Keratinocyte (primary cell): ENCODE results near the gene RMND5B. TPM values are rescaled to one million over a fixed set of nuclear protein-coding genes. Genes with fewer than 3 reads are reported as not detected.

Source experiments
- DNase-seq: peaks from one replicate; pipeline ENCODE4 v3.0.0-alpha.2; 2011; ENCODE audit warnings: low read depth, missing footprints, low spot score
- FAIRE-seq: peaks from 2 replicates; lab custom pipeline; 2011; peaks lifted over from hg19 to GRCh38; lab: Jason Lieb, UNC
- H2AFZ ChIP-seq: 2 replicates; pipeline ENCODE4 v1.6.0; 2012; ENCODE audit warnings: low read length, control low read depth, inconsistent platforms; ENCODE audit not compliant: control insufficient read depth
- H3K27ac ChIP-seq: 2 replicates; pipeline ENCODE4 v1.5.1; 2011; ENCODE audit warnings: low read length; ENCODE audit not compliant: control insufficient read depth, insufficient read depth
- H3K27me3 ChIP-seq: 3 replicates; pipeline ENCODE4 v1.6.0; 2011; ENCODE audit warnings: low read length; ENCODE audit not compliant: control insufficient read depth, insufficient read depth; ENCODE audit errors: extremely low read depth
- H3K36me3 ChIP-seq, 2 experiments: 2 replicates in 1 of 2; 3 replicates in 1 of 2; pipeline ENCODE4 v1.5.1; 2011; ENCODE audit warnings: low read length in 2 of 2, mild to moderate bottlenecking in 1 of 2; ENCODE audit not compliant: control insufficient read depth in 2 of 2, insufficient read depth in 2 of 2; ENCODE audit errors: extremely low read depth in 1 of 2
- H3K4me1 ChIP-seq: 3 replicates; pipeline ENCODE4 v1.5.1; 2011; ENCODE audit warnings: low read length; ENCODE audit not compliant: control insufficient read depth, insufficient read depth; ENCODE audit errors: extremely low read depth
- H3K4me2 ChIP-seq: 3 replicates; pipeline ENCODE4 v1.6.0; 2011; ENCODE audit warnings: low read depth, low read length; ENCODE audit not compliant: control insufficient read depth, insufficient read depth; ENCODE audit errors: extremely low read depth
- H3K4me3 ChIP-seq, 3 experiments: fragments of 200-600 bp in 1 of 3; sonication (generic) in 1 of 3; 2 replicates in 2 of 3; 3 replicates in 1 of 3; pipeline ENCODE4 v1.5.1; 2011 to 2016; ENCODE audit warnings: low read length in 3 of 3, mild to moderate bottlenecking in 3 of 3, control low read depth in 2 of 3, inconsistent platforms in 1 of 3, low read depth in 1 of 3, mixed read lengths in 1 of 3, mixed run types in 1 of 3, moderate library complexity in 1 of 3; ENCODE audit not compliant: control insufficient read depth in 2 of 3, insufficient read depth in 2 of 3; ENCODE audit errors: extremely low read depth in 1 of 3
- H3K79me2 ChIP-seq: 2 replicates; pipeline ENCODE4 v1.6.0; 2012; ENCODE audit warnings: low read length; ENCODE audit not compliant: control insufficient read depth, insufficient read depth
- H3K9ac ChIP-seq: 3 replicates; pipeline ENCODE4 v1.6.0; 2011; ENCODE audit warnings: low read length; ENCODE audit not compliant: control insufficient read depth, insufficient read depth; ENCODE audit errors: extremely low read depth
- H3K9me1 ChIP-seq: 3 replicates; pipeline ENCODE4 v1.6.0; 2011; ENCODE audit warnings: low read length; ENCODE audit not compliant: control insufficient read depth, insufficient read depth; ENCODE audit errors: extremely low read depth
- H3K9me3 ChIP-seq: 2 replicates; pipeline ENCODE4 v1.5.1; 2012; ENCODE audit warnings: low read depth, low read length; ENCODE audit not compliant: control insufficient read depth
- H4K20me1 ChIP-seq: 3 replicates; pipeline ENCODE4 v1.6.0; 2011; ENCODE audit warnings: low read length; ENCODE audit not compliant: control insufficient read depth, insufficient read depth; ENCODE audit errors: extremely low read depth
- CTCF ChIP-seq, 3 experiments: IDR thresholded peaks in 1 of 3; conservative IDR thresholded peaks in 1 of 3; optimal IDR thresholded peaks in 1 of 3; 2 replicates in 2 of 3; 3 replicates in 1 of 3; pipeline versions ENCODE3 to v1.5.1; 2011; ENCODE audit warnings: low read length in 3 of 3, mild to moderate bottlenecking in 3 of 3, moderate library complexity in 2 of 3, control low read depth in 1 of 3, inconsistent platforms in 1 of 3; ENCODE audit not compliant: insufficient read depth in 2 of 3; ENCODE audit errors: extremely low read depth in 1 of 3
- EZH2 ChIP-seq: IDR thresholded peaks from one replicate; pipeline ENCODE4 v1.6.1; 2012; ENCODE audit warnings: inconsistent platforms, mild to moderate bottlenecking, low read length, moderate library complexity
- dilution Hi-C: fragments of 300-500 bp; cut with MboI; formaldehyde crosslinking; loops from one replicate; pipeline ENCODE4 v1.7.0; 2020; ENCODE audit warnings: low sequenced_read_pairs; ENCODE audit not compliant: extremely low pct_ligation_motif_present
- polyA plus RNA-seq, 5 experiments: library from polyadenylated mRNA; depleted of rRNA in 3 of 5; stranded (reverse) in 3 of 5; stranded (forward) in 1 of 5; unstranded in 1 of 5; fragments of >200 nt; gene quantifications; 1 replicate in 1 of 5; 2 replicates in 3 of 5; 3 replicates in 1 of 5; pipeline versions ENCODE4 v1.2.1 to v1.2.3, GENCODE V29; 2011 to 2012; ENCODE audit warnings: missing spikeins in 2 of 5, low read depth in 1 of 5, low replicate concordance in 1 of 5

Gene RMND5B
- polyA plus RNA-seq, 1 donor (not counting 4 experiments of a cell fraction or from before 2014, with no cell fraction given) = 15.5 TPM

DNA sequence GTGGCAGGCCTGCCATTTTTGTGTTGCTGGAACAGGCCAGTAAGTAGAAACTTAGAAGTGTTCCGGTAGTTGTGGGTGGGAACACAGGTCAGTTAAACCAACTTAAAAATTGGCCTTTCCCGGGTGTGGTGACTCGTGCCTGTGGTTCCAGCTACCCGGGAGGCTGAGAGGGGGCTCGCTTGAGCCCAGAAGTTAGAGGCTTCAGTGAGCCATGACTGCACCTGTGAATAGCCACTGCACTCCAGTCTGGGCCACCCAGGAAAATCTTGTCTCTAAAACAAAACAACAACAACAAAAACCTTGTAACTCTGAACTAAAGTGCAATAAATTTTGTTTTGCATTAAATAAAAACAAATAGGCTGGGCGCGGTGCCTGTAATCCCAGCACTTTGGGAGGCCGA lies 24.3 kb downstream of the RMND5B start:
- Histone ChIP-seq H3K9me3 (no peaks in the 10 kb centered on the region), H3K4me3 (no peak overlapping the region), H3K27me3 (no peaks in the 10 kb centered on the region), H3K9ac (no peak overlapping the region), H3K36me3 (peaks cover 9 to 14% of the 10 kb centered on the region in 2 experiments), H3K9me1 (no peaks in the 10 kb centered on the region), H3K4me2 (no peak overlapping the region), H4K20me1 (no peaks in the 10 kb centered on the region), H3K79me2 (peaks cover 21% of the 10 kb centered on the region), H3K27ac (no peak overlapping the region), H3K4me1 (peaks cover 10% of the 10 kb centered on the region), H2AFZ (no peak overlapping the region)
- dilution Hi-C loops = no loop called here
- TF ChIP-seq CTCF (optimal IDR thresholded peaks at IDR 0.05 in 1 of 3, IDR thresholded peaks at IDR 0.05 in 1 of 3, conservative IDR thresholded peaks at IDR 0.05 in 1 of 3; ENCODE audit: extremely low read depth in 1 of 3, insufficient read depth in 2 of 3, low read length in 3 of 3) = no peak
- no peak for TF ChIP-seq EZH2
- no peak for DNase-seq
- FAIRE-seq = no peak

DNA sequence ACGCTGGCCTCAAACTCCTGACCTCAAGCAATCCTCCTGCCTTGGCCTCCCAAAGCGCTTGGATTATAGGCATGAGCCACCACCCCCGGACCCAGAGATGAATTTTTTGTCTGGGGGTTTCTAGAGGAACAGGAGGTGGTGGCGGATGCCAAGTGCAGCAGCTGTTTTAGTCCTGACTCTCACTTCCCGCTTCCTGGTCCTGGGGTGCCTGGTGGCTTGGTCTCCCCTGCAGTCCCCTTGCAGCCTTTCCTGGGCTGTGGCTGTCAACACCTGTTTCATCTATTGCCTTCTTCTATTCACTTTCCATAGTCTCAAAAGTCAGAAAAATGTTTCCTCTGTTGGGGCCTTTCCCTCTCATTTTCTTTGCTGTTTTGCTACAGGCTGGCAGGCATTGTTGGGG lies 29.4 kb downstream of the RMND5B start:
- Histone ChIP-seq H2AFZ (no peak overlapping the region), H3K9me1 (no peaks in the 10 kb centered on the region), H3K4me2 (no peak overlapping the region), H4K20me1 (no peaks in the 10 kb centered on the region), H3K4me1 (peaks cover 2% of the 10 kb centered on the region), H3K9me3 (no peaks in the 10 kb centered on the region), H3K27me3 (peaks cover 4% of the 10 kb centered on the region), H3K4me3 (no peak overlapping the region), H3K9ac (no peak overlapping the region), H3K27ac (no peak overlapping the region), H3K36me3 (no peaks in the 10 kb centered on the region), H3K79me2 (no peaks in the 10 kb centered on the region)
- no peak for TF ChIP-seq EZH2
- TF ChIP-seq CTCF (optimal IDR thresholded peaks at IDR 0.05 in 1 of 3, IDR thresholded peaks at IDR 0.05 in 1 of 3, conservative IDR thresholded peaks at IDR 0.05 in 1 of 3; ENCODE audit: extremely low read depth in 1 of 3, insufficient read depth in 2 of 3, low read length in 3 of 3) = no peak
- dilution Hi-C loops = no loop called here
- no peak for DNase-seq
- no peak for FAIRE-seq
